Measurements from ENCODE around the gene KIF17.

KIF17 gene

DNA sequence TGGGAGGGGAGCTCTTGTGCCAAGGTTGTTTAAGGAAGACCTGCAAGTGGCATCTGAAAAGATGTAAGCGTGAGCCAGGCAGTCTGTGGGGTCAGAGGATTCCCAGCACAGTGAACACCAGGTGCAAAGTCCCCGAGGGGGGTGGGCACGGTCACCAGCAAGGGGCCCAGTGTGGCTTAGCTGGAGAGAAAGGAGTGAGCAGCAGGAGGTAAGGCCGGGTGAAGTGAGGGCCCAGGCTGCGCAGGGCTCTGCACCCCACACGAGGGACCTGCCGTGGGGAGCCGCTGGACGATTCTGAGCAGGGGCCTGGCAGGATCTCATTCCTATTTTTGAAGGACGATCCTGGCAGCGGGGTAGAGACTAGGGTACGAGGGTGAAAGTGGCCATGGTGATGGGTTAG lies 60.8 kb downstream of the KIF17 start:
- Histone ChIP-seq H3K4me1 (ENCODE audit: control insufficient read depth in 2 of 2, insufficient read depth in 1 of 2, low read depth in 1 of 2, low read length in 2 of 2) (peaks cover 5 to 6% of the 10 kb centered on the region in 2 donors), H3K36me3 (replicated peaks in 1 of 2; ENCODE audit: control insufficient read depth in 2 of 2, insufficient read depth in 2 of 2, low read length in 2 of 2) (peaks cover 41 to 78% of the 10 kb centered on the region in 2 donors), H2BK15ac (ENCODE audit: low read length) (no peak overlapping the region), H3K4me3 (ENCODE audit: low read length in 2 of 2) (no peak overlapping the region), H4K8ac (ENCODE audit: low read depth, low read length) (no peak overlapping the region), H3K14ac (ENCODE audit: low read length) (no peak overlapping the region), H3K27me3 (ENCODE audit: control insufficient read depth in 3 of 3, insufficient read depth in 3 of 3, low read depth in 1 of 3, low read length in 3 of 3) (no peaks in the 10 kb centered on the region), H3K4me2 (ENCODE audit: insufficient read depth, low read length, poor library complexity, severe bottlenecking) (no peak overlapping the region), H2AK5ac (ENCODE audit: low read depth, low read length) (no peak overlapping the region), H3K9ac (ENCODE audit: low read depth, low read length, poor library complexity) (no peak overlapping the region), H2BK5ac (ENCODE audit: low read length) (no peak overlapping the region), H3K18ac (ENCODE audit: low read length) (no peak overlapping the region), H3K79me1 (ENCODE audit: low read depth, low read length) (peaks cover 8% of the 10 kb centered on the region), H3K23ac (ENCODE audit: low read depth, low read length, poor library complexity) (peak overlapping the region; percentile 38), H2AFZ (ENCODE audit: low read length) (no peak overlapping the region), H3K4ac (ENCODE audit: low read length) (no peak overlapping the region), H2BK120ac (ENCODE audit: low read depth, low read length) (no peak overlapping the region), H4K91ac (ENCODE audit: low read depth, low read length, poor library complexity) (no peak overlapping the region), H2BK12ac (ENCODE audit: low read length) (no peak overlapping the region), H3K9me3 (replicated peaks in 1 of 2; ENCODE audit: control insufficient read depth in 2 of 2, insufficient read depth in 1 of 2, low read depth in 1 of 2, low read length in 2 of 2) (no peaks in the 10 kb centered on the region), H3K27ac (replicated peaks; ENCODE audit: low read length) (no peak overlapping the region)
- WGBS, 2 donors (ENCODE audit: extremely low coverage in 2 of 2, insufficient read length in 2 of 2, insufficient replicate concordance in 1 of 2) = no CpG with 5 or more reads among the region's 12 CpGs
- DNase-seq (ENCODE audit: low spot score) = no peak

DNA sequence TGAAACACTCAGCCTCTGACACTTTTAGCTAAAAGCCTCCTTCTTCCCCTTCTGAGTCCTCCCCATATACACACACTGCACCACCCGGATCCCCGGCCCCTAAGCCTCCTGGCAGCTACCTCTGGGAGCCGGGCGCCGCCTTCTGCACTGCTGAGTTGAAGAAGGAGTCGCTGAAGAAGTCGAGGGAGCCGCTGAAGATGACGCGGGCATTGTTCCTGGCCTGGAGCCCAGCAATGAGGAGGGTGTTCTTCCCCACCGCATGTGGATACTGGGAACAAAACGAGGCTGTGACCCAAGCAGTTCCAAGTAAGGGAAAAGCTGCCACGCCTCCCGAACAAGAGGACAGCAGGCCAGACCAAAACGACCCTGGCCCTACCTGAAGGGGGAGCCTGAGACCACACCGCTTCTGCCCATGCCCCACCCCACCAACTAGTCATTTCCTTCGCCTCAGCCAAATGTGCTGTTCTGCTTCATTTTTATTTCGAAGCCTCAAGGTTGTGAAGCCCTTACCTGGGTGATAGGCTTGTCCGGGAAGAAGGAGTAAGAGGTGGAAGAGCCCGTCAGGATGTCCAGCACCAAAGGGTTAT lies 63.6 kb downstream of the KIF17 start:
- Histone ChIP-seq H2BK15ac (ENCODE audit: low read length) (no peak overlapping the region), H3K4ac (ENCODE audit: low read length) (no peak overlapping the region), H3K9me3 (replicated peaks in 1 of 2; ENCODE audit: control insufficient read depth in 2 of 2, insufficient read depth in 1 of 2, low read depth in 1 of 2, low read length in 2 of 2) (no peaks in the 10 kb centered on the region), H2AFZ (ENCODE audit: low read length) (no peak overlapping the region), H3K4me3 (ENCODE audit: low read length in 2 of 2) (no peak overlapping the region), H3K27ac (replicated peaks; ENCODE audit: low read length) (no peak overlapping the region), H3K23ac (ENCODE audit: low read depth, low read length, poor library complexity) (no peak overlapping the region), H3K36me3 (replicated peaks in 1 of 2; ENCODE audit: control insufficient read depth in 2 of 2, insufficient read depth in 2 of 2, low read length in 2 of 2) (peaks cover 49 to 96% of the 10 kb centered on the region in 2 donors), H2AK5ac (ENCODE audit: low read depth, low read length) (no peak overlapping the region), H4K8ac (ENCODE audit: low read depth, low read length) (no peak overlapping the region), H3K27me3 (ENCODE audit: control insufficient read depth in 3 of 3, insufficient read depth in 3 of 3, low read depth in 1 of 3, low read length in 3 of 3) (no peaks in the 10 kb centered on the region), H3K79me1 (ENCODE audit: low read depth, low read length) (peaks cover 3% of the 10 kb centered on the region), H3K9ac (ENCODE audit: low read depth, low read length, poor library complexity) (no peak overlapping the region), H2BK12ac (ENCODE audit: low read length) (no peak overlapping the region), H2BK5ac (ENCODE audit: low read length) (no peak overlapping the region), H3K14ac (ENCODE audit: low read length) (no peak overlapping the region), H3K18ac (ENCODE audit: low read length) (no peak overlapping the region), H3K4me1 (ENCODE audit: control insufficient read depth in 2 of 2, insufficient read depth in 1 of 2, low read depth in 1 of 2, low read length in 2 of 2) (no peaks in the 10 kb centered on the region), H4K91ac (ENCODE audit: low read depth, low read length, poor library complexity) (no peak overlapping the region), H2BK120ac (ENCODE audit: low read depth, low read length) (no peak overlapping the region), H3K4me2 (ENCODE audit: insufficient read depth, low read length, poor library complexity, severe bottlenecking) (no peak overlapping the region)
- no CpG with 5 or more reads among the region's 20 CpGs for WGBS, 2 donors (ENCODE audit: extremely low coverage in 2 of 2, insufficient read length in 2 of 2, insufficient replicate concordance in 1 of 2)
- no peak for DNase-seq (ENCODE audit: low spot score)

DNA sequence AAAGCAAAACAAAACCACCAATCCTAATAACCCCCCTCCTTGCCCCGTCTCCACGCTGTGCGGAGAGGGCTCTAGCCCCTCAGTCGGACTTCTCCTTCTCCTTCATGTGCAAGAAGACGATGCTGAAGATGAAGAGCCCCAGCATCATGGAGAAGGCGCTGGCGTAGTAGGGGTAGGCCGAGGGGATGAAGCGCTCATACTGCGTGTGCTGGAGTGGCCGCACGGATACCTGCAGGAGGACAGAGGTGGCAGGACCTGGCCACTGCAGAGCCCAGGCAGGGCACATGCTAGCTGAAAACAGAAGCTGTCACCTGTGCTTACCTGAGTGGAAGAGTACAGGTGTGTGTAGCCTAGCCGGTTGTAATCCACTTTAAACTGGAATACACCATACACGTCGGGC lies 65.5 kb downstream of the KIF17 start:
- H3K36me3 ChIP-seq (replicated peaks in 1 of 2; ENCODE audit: control insufficient read depth in 2 of 2, insufficient read depth in 2 of 2, low read length in 2 of 2) = peaks cover 55 to 91% of the 10 kb centered on the region in 2 donors
- no peak overlapping the region for H3K27ac ChIP-seq (replicated peaks; ENCODE audit: low read length)
- no peak overlapping the region for H4K91ac ChIP-seq (ENCODE audit: low read depth, low read length, poor library complexity)
- no peak overlapping the region for H4K8ac ChIP-seq (ENCODE audit: low read depth, low read length)
- no peak for DNase-seq (ENCODE audit: low spot score)
- no peak overlapping the region for H3K18ac ChIP-seq (ENCODE audit: low read length)
- no CpG with 5 or more reads among the region's 15 CpGs for WGBS, 2 donors (ENCODE audit: extremely low coverage in 2 of 2, insufficient read length in 2 of 2, insufficient replicate concordance in 1 of 2)
- H3K4me2 ChIP-seq (ENCODE audit: insufficient read depth, low read length, poor library complexity, severe bottlenecking) = no peak overlapping the region
- H2AK5ac ChIP-seq (ENCODE audit: low read depth, low read length) = no peak overlapping the region
- no peak overlapping the region for H3K9ac ChIP-seq (ENCODE audit: low read depth, low read length, poor library complexity)
- peaks cover 3% of the 10 kb centered on the region for H3K79me1 ChIP-seq (ENCODE audit: low read depth, low read length)
- H3K4me3 ChIP-seq (ENCODE audit: low read length in 2 of 2) = peak overlapping the region in 1 of 2 donors; percentile 36
- H2BK120ac ChIP-seq (ENCODE audit: low read depth, low read length) = no peak overlapping the region
- H2BK5ac ChIP-seq (ENCODE audit: low read length) = no peak overlapping the region
- no peaks in the 10 kb centered on the region for H3K4me1 ChIP-seq (ENCODE audit: control insufficient read depth in 2 of 2, insufficient read depth in 1 of 2, low read depth in 1 of 2, low read length in 2 of 2)
- no peak overlapping the region for H2BK15ac ChIP-seq (ENCODE audit: low read length)
- H3K27me3 ChIP-seq (ENCODE audit: control insufficient read depth in 3 of 3, insufficient read depth in 3 of 3, low read depth in 1 of 3, low read length in 3 of 3) = no peaks in the 10 kb centered on the region
- no peak overlapping the region for H3K23ac ChIP-seq (ENCODE audit: low read depth, low read length, poor library complexity)
- H3K4ac ChIP-seq (ENCODE audit: low read length) = no peak overlapping the region
- no peak overlapping the region for H3K14ac ChIP-seq (ENCODE audit: low read length)
- no peaks in the 10 kb centered on the region for H3K9me3 ChIP-seq (replicated peaks in 1 of 2; ENCODE audit: control insufficient read depth in 2 of 2, insufficient read depth in 1 of 2, low read depth in 1 of 2, low read length in 2 of 2)
- no peak overlapping the region for H2BK12ac ChIP-seq (ENCODE audit: low read length)
- H2AFZ ChIP-seq (ENCODE audit: low read length) = no peak overlapping the region

DNA sequence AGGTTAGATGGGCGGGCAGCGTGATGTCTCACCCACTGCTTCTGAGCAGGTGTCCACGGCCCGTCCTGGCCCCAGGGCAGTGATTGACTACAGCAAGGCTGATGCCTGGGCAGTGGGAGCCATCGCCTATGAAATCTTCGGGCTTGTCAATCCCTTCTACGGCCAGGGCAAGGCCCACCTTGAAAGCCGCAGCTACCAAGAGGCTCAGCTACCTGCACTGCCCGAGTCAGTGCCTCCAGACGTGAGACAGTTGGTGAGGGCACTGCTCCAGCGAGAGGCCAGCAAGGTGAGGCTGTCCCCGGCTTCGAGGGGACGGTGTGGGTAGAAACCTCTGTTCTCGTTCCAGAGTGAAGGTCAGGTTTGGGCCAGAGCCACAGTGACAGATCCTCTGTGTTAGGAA lies 68.9 kb downstream of the KIF17 start:
- H2BK15ac ChIP-seq (ENCODE audit: low read length) = no peak overlapping the region
- peak overlapping the region; percentile 38 for H3K9ac ChIP-seq (ENCODE audit: low read depth, low read length, poor library complexity)
- H3K4me3 ChIP-seq (ENCODE audit: low read length in 2 of 2) = no peak overlapping the region
- no peak overlapping the region for H3K18ac ChIP-seq (ENCODE audit: low read length)
- WGBS, 2 donors (ENCODE audit: extremely low coverage in 2 of 2, insufficient read length in 2 of 2, insufficient replicate concordance in 1 of 2) = no CpG with 5 or more reads among the region's 15 CpGs
- H2AFZ ChIP-seq (ENCODE audit: low read length) = no peak overlapping the region
- no peaks in the 10 kb centered on the region for H3K27me3 ChIP-seq (ENCODE audit: control insufficient read depth in 3 of 3, insufficient read depth in 3 of 3, low read depth in 1 of 3, low read length in 3 of 3)
- H2AK5ac ChIP-seq (ENCODE audit: low read depth, low read length) = no peak overlapping the region
- H3K79me1 ChIP-seq (ENCODE audit: low read depth, low read length) = no peaks in the 10 kb centered on the region
- no peak overlapping the region for H3K14ac ChIP-seq (ENCODE audit: low read length)
- no peak overlapping the region for H3K23ac ChIP-seq (ENCODE audit: low read depth, low read length, poor library complexity)
- no peak overlapping the region for H2BK120ac ChIP-seq (ENCODE audit: low read depth, low read length)
- no peak overlapping the region for H3K4me2 ChIP-seq (ENCODE audit: insufficient read depth, low read length, poor library complexity, severe bottlenecking)
- no peak overlapping the region for H4K8ac ChIP-seq (ENCODE audit: low read depth, low read length)
- H3K27ac ChIP-seq (replicated peaks; ENCODE audit: low read length) = no peak overlapping the region
- no peaks in the 10 kb centered on the region for H3K9me3 ChIP-seq (replicated peaks in 1 of 2; ENCODE audit: control insufficient read depth in 2 of 2, insufficient read depth in 1 of 2, low read depth in 1 of 2, low read length in 2 of 2)
- no peak overlapping the region for H3K4ac ChIP-seq (ENCODE audit: low read length)
- no peak overlapping the region for H4K91ac ChIP-seq (ENCODE audit: low read depth, low read length, poor library complexity)
- no peak for DNase-seq (ENCODE audit: low spot score)
- no peak overlapping the region for H2BK12ac ChIP-seq (ENCODE audit: low read length)
- no peaks in the 10 kb centered on the region for H3K4me1 ChIP-seq (ENCODE audit: control insufficient read depth in 2 of 2, insufficient read depth in 1 of 2, low read depth in 1 of 2, low read length in 2 of 2)
- peaks cover 45 to 66% of the 10 kb centered on the region in 2 donors for H3K36me3 ChIP-seq (replicated peaks in 1 of 2; ENCODE audit: control insufficient read depth in 2 of 2, insufficient read depth in 2 of 2, low read length in 2 of 2)
- no peak overlapping the region for H2BK5ac ChIP-seq (ENCODE audit: low read length)
